HS-27A (cell line): Measurements from ENCODE around the gene C2CD5.
A peak's percentile ranks its signal among the peaks of the same experiment; 100 is the strongest.
"Not testable (repeated sequence)": the region's sequence is repeated elsewhere in the genome, so short reads cannot be mapped to it uniquely, and the experiment has no call there.

ENCODE experiments used
- DNase-seq: peaks from one replicate; pipeline ENCODE4 v3.0.0-alpha.2; 2012; ENCODE audit warnings: low read depth, missing footprints

C2CD5 gene

GRCh38 chr12:22544038-22544979 is at the start of gene C2CD5:
Gene C2CD5 (minus strand): TSS chr12:22544542. CDS start chr12:22544150, 392 bp downstream.
- peak; percentile 98 for DNase-seq

- DNase-seq, result no peak
Measured at GRCh38 chr12:22593864-22594263, 49.5 kb upstream of the C2CD5 start.

DNA sequence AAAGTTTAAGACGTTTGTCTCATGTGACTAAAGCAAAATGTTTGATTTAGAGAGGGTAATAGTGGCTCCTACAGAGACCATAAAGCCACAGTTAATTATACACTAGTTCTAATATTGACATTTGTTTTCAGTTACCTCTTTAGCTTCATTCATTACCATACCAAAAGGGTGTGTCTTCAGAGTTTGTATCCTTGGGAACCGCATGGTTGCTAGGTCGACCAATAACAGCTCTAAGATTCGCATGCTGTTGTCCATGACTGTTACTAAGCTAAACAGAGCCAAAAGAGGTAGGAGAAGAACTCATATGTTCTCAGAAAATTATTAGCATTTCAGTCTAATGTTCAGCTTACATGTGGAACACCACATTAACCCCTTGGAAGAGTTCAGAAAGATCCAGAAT is 44.5 kb upstream of the C2CD5 start:
- DNase-seq, result no peak

DNA sequence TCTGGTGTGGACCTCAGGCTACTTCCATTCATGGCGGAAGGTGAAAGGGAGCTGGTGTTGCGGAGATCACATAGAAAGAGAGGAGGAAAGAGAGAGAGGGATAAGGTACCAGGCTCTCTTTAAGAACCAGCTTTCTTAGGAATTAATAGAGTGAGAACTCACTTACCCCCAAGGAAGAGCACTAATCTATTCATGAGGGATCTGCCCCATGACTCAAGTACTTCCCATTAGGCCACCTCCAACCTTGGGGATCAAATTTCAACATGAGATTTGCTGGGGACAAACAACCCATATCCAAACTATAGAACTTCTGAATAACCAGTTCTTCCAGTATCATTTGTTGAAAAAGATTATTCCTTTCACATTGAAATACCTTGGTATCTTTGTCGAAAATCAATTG is 34.0 kb upstream of the C2CD5 start:
- no peak for DNase-seq

- DNase-seq, result no peak
Measured at GRCh38 chr12:22577667-22578066, 33.3 kb upstream of the C2CD5 start.

- DNase-seq, result no peak
Measured at GRCh38 chr12:22576473-22576872, 32.1 kb upstream of the C2CD5 start.

DNA sequence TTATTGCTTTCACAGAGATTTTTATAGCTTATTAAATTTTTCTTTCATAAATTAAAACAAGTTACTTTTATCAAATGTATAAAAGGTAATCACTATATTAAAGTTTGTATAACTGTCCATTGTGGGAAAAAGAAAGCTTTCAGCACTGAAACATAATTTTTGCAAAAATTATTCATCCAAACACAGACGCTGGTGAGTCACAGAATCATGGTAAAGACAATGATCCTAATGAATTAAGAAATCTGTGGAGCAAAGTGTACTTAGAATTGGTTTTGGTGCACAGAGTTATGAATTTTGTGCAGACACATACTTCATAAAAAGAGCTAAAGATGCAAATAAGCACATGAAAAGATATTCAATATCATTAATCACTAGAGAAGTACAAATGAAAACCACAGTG is 31.7 kb upstream of the C2CD5 start:
- no peak for DNase-seq

DNA sequence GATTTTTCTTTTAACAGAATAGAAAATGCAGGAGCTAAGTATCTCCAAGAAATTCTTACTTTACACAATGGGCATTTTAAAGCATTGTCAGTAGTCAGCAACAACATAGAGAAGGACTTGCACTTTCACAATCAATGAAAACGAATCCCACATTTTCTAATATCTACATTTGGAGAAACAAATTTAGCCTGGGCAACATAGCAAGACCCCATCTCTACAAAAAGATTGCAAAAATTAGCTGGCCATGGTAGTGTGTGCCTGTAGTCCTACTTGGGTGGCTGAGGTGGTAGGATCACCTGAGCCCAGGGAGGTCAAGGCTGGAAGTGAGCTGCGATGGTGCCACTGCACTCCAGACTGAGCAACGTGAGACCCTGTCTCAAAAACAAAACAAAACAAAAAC is 30.6 kb upstream of the C2CD5 start:
- DNase-seq, result no peak

DNA sequence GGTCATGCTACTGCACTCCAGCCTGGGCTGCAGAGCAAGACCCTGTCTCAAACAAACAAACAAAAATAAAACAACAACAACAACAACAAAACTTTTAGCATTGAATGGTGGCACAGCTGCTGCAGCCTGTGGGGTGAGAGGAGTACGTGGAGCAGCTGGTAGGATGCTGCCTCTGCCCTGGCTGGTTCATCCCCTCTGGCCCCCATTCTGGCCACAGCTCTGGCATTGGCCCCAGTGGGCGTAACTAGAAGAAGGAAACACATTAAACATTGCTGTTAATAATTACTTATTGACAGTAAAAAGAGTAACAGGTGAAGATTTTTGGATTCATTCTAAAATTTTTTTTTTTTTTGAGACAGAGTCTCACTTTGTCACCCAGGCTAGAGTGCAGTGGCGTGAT is 28.8 kb upstream of the C2CD5 start:
- no peak for DNase-seq

- no peak for DNase-seq
Measured at GRCh38 chr12:22569253-22569652, 24.9 kb upstream of the C2CD5 start.

DNA sequence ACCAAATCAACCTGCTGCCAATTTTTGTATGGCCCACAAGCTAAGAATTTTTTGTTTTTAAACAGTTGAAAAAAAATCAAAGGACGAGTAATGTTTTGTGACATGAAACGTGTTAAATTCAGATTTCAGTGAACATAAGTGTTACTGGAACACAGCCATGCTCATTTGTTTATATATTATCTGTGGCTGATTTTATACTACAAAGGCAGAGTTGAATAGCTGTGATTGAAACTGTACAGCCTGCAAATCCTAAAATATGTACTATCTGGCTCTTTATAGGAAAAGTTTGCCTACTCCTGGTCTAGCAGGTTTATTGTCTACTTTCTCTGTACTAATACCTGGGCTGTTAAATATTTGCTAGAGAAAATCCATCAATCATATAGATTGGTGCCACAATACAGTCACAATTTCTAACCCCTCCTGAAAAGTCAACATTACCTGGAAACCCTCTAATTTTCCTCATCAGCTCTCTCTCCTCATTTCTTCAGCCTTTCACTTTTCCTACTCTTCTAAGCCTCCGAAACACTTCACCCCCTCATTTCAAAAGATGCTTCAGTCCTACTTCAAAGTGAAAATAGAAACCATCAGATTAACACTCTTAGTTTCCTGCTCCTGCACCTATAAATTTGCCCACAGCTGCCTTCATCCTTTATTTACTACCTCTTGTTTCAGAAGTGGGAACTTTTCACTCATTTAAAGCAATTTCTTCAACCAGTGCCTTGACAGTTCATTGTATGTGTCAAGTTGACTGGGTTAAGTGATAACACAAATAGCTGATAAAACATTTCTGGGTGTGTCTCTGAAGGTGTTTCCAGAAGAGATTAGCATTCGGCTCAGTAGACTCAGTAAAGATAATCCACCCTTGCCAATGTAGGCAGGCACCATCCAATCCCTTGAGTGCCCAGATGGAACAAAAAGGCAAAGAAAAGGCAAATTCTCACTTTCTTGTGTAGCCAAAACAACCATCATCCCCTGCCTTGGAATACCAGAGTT is 18.0 kb upstream of the C2CD5 start:
- no peak for DNase-seq

- not testable (repeated sequence) for DNase-seq
Measured at GRCh38 chr12:22554750-22555149, 10.4 kb upstream of the C2CD5 start.

DNA sequence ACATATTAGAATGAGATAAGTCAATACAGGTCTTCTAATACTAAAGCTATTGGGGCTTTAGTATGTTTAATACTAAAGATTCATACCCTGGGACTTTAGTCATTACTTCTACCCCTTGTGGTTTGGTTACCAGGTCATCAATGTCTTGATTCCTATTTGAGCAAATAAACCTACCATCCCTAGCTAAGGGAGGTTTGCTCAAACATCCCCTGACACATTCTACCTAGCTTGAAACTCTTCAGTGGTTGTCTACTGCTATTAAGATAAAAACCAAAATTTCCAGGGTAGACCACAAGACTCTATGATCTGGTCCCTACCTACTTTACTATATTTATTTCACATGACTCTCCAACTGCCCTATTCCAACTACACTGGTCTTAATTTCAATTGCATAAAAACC is 7.3 kb upstream of the C2CD5 start:
- DNase-seq, result no peak

DNA sequence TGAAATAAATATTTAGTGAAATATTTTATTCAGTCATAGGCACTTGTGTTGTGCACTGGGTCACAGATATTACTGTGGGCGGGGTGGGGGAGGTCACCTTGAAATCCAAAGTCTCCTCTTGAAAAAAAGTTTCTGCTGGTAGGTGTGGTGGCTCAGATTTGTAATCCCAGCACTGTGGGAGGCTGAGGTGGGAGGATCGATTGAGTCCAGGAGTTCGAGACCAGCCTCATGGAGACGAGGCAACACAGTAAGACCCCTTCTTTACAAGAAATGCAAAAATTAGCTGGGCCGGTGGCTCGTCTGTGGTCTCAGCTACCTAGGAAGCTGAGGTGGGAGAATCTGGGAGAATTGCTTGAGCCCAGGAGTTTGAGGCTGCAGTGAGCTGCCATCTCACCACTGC is 913 bp upstream of the C2CD5 start:
- DNase-seq, result no peak

DNA sequence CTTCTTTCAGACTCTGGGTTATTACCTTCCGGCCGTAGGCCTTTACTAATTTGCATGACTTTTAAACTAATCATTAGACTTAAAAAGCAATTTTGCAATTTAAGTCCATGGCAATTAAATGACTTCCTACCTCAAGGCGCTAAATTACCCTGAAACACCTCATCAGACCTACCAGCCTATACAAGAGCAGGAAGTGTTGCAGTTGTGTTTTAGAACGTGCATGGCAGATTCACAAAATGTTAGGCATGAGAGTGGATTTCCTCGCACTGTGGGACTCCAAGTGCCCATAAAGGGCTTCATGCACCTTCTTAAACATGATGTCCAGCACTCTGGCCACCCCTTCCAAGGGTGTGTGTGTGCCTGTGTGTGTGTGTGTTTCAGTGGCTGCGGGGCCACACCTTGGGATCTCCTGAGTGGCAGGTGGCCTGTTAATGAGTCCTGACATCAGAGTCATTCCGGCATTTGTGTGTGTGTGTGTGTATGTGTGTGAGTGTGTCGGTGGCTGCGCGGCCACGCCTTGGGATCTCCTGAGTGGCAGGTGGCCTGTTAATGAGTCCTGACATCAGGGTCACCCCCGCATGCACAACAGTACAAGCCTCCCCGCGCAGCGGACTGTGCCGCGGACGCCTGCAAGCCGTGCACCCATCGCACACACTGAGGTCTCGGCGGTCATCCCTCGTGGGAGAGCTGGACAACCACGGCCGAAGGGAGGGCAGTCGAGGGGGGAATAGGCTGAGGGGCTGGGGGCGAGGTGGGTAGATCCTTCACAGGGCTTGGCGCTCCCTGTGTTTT is 900 bp downstream of the C2CD5 start:
- no peak for DNase-seq

- DNase-seq, result no peak
Measured at GRCh38 chr12:22541496-22542155, 2.7 kb downstream of the C2CD5 start.

GRCh38 chr12:22539055-22539454 is 5.3 kb downstream of the C2CD5 start:
- no peak for DNase-seq

DNA sequence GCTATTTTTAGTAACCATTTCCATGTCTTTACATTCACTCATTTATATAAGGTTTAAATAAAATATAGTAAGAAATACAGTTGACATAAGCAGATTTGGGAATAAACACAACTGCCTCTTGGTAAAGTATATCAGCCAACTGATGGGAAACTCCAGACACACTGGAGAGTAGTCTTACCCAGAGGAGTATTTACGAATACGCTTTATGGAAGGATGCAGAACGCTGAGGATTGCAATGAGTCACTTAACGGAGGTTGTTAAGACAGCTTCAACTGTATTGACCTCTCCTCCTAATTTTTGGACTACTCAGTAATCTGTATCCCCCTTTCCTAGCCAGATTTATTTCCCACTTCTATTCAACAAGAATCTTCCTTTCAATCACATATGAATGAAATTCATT is 6.0 kb downstream of the C2CD5 start:
- DNase-seq, result no peak

GRCh38 chr12:22536971-22537544 is 7.3 kb downstream of the C2CD5 start:
- no peak for DNase-seq

DNA sequence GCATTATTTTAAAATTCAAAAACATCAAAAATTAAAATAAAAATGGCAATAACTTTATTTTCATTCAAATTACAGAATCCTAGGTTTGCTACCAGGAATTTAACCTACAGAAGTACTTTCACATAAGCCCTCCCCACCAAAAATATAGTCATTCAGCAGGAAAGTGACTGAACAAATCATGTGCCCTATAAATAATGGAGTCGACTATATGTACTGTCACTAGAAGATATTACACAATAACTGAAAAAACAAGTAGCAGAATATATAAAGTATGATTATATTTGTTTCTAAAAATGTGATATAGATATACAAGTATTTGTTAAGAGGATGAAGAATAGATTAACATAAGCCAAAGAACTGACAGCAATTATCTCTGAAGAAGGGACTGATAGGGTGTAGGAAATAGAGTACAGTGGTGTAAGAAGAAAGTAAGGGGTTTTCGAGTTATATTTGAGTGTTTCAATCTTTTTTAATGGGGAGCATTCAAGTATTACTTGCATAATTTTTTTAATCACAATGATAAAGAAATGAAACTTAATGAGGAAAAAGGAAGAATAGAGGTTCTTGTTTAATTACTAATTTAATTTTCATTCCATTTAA is 7.9 kb downstream of the C2CD5 start:
- no peak for DNase-seq

- DNase-seq, result no peak
Measured at GRCh38 chr12:22535478-22535877, 8.9 kb downstream of the C2CD5 start.
